ENCODE results near the gene XRN2.

XRN2 gene

DNA sequence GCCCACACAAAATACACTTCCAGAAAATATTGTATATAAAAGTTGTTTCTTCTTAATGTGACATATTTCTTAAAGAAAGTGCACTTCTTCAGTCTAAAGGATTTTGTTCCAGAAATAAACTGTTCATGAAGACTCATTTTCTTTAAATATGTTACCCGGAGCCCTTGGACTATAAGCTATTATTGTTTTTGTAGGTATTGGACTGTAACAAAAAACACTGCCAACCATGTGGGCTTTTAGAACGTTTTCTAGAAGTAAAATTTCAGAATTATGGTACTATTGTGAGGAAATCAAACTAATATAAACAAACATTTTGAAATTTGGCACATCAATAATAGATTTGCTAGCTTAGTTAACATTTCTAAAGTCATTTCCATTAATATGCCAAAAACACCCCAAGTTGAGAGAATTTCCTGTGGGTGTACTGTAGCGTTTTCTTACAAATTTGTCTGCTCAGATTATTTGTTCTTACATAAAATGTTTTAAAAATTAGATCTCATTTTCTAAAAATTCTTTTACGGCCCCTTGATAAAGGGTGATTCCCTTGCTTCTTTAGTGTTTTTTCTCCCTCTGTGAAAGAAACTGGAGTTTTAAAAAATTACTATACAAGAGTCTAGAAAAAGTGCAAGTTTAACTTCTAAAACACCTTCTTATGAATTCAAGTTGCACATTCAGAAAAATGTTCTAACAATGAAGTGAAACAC is 90.8 kb downstream of the XRN2 start:
- TF ChIP-seq, protein P1, sequence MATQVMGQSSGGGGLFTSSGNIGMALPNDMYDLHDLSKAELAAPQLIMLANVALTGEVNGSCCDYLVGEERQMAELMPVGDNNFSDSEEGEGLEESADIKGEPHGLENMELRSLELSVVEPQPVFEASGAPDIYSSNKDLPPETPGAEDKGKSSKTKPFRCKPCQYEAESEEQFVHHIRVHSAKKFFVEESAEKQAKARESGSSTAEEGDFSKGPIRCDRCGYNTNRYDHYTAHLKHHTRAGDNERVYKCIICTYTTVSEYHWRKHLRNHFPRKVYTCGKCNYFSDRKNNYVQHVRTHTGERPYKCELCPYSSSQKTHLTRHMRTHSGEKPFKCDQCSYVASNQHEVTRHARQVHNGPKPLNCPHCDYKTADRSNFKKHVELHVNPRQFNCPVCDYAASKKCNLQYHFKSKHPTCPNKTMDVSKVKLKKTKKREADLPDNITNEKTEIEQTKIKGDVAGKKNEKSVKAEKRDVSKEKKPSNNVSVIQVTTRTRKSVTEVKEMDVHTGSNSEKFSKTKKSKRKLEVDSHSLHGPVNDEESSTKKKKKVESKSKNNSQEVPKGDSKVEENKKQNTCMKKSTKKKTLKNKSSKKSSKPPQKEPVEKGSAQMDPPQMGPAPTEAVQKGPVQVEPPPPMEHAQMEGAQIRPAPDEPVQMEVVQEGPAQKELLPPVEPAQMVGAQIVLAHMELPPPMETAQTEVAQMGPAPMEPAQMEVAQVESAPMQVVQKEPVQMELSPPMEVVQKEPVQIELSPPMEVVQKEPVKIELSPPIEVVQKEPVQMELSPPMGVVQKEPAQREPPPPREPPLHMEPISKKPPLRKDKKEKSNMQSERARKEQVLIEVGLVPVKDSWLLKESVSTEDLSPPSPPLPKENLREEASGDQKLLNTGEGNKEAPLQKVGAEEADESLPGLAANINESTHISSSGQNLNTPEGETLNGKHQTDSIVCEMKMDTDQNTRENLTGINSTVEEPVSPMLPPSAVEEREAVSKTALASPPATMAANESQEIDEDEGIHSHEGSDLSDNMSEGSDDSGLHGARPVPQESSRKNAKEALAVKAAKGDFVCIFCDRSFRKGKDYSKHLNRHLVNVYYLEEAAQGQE (IDR thresholded peaks at IDR 0.05; ENCODE audit: insufficient read depth in 1 of 2, low read depth in 2 of 2, low read length in 2 of 2): no peak
- TF ChIP-seq TAF1 (IDR thresholded peaks at IDR 0.05; ENCODE audit: borderline replicate concordance, insufficient read depth, low read length) (no peak), FOXP2 (optimal IDR thresholded peaks at IDR 0.05; ENCODE audit: borderline replicate concordance, extremely low read depth, extremely low read length, insufficient read depth) (no peak), SIN3A (IDR thresholded peaks at IDR 0.05; ENCODE audit: borderline replicate concordance, insufficient read depth, low read length) (no peak), POLR2AphosphoS5 (IDR thresholded peaks at IDR 0.05; ENCODE audit: low read depth, low read length) (no peak)

GRCh38 chr20:21394551-21394950 is 91.4 kb downstream of the XRN2 start:
- no peak for TF ChIP-seq SIN3A (IDR thresholded peaks at IDR 0.05; ENCODE audit: borderline replicate concordance, insufficient read depth, low read length)
- TF ChIP-seq FOXP2 (optimal IDR thresholded peaks at IDR 0.05; ENCODE audit: borderline replicate concordance, extremely low read depth, extremely low read length, insufficient read depth): no peak
- TF ChIP-seq, protein P1 (IDR thresholded peaks at IDR 0.05; ENCODE audit: insufficient read depth in 1 of 2, low read depth in 2 of 2, low read length in 2 of 2): no peak
- TF ChIP-seq POLR2AphosphoS5 (IDR thresholded peaks at IDR 0.05; ENCODE audit: low read depth, low read length): no peak
- TF ChIP-seq TAF1 (IDR thresholded peaks at IDR 0.05; ENCODE audit: borderline replicate concordance, insufficient read depth, low read length): no peak

DNA sequence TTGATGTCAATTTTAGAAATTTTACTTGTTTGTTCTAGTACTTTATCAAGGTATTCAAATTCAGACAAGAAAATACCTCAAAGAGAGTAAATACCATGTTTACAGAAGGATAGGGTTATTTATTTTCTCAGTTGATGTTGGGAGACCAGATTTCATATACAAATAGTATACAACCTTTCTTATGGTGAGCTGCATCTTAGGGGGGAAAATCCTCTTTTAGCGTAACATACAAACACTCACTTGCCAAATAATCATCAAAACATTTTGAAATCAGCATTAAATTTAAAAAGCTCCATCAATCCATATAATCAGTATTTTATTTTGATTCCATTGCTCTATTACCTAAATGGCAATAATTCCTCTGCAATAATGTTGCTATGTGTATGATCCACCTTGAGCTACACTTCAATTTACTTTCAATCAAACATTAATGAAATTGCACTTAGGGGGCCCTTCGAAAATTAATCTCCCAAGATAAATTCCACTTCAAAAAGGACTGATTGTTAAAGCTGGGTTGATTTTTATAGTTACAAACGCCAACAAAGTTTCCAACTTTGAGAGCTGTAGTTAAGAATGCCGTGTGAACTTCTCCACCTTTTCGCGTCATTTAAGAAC is 92.0 kb downstream of the XRN2 start:
- no peak for TF ChIP-seq SIN3A (IDR thresholded peaks at IDR 0.05; ENCODE audit: borderline replicate concordance, insufficient read depth, low read length)
- no peak for TF ChIP-seq TAF1 (IDR thresholded peaks at IDR 0.05; ENCODE audit: borderline replicate concordance, insufficient read depth, low read length)
- no peak for TF ChIP-seq FOXP2 (optimal IDR thresholded peaks at IDR 0.05; ENCODE audit: borderline replicate concordance, extremely low read depth, extremely low read length, insufficient read depth)
- TF ChIP-seq, protein P1 (IDR thresholded peaks at IDR 0.05; ENCODE audit: insufficient read depth in 1 of 2, low read depth in 2 of 2, low read length in 2 of 2): no peak
- no peak for TF ChIP-seq POLR2AphosphoS5 (IDR thresholded peaks at IDR 0.05; ENCODE audit: low read depth, low read length)

GRCh38 chr20:21395666-21396598 is 92.8 kb downstream of the XRN2 start:
- no peak for TF ChIP-seq SIN3A (IDR thresholded peaks at IDR 0.05; ENCODE audit: borderline replicate concordance, insufficient read depth, low read length)
- no peak for TF ChIP-seq POLR2AphosphoS5 (IDR thresholded peaks at IDR 0.05; ENCODE audit: low read depth, low read length)
- TF ChIP-seq, protein P1 (IDR thresholded peaks at IDR 0.05; ENCODE audit: insufficient read depth in 1 of 2, low read depth in 2 of 2, low read length in 2 of 2): no peak
- no peak for TF ChIP-seq FOXP2 (optimal IDR thresholded peaks at IDR 0.05; ENCODE audit: borderline replicate concordance, extremely low read depth, extremely low read length, insufficient read depth)
- no peak for TF ChIP-seq TAF1 (IDR thresholded peaks at IDR 0.05; ENCODE audit: borderline replicate concordance, insufficient read depth, low read length)

Measured in PFSK-1 (cell line).